Measurements from ENCODE around the gene ATF6. TPM values are rescaled to one million over a fixed set of nuclear protein-coding genes. Genes with fewer than 3 reads are reported as not detected.

ATF6 gene
- total RNA-seq, 1 experiment from 2014 or later: 20.9 TPM

DNA sequence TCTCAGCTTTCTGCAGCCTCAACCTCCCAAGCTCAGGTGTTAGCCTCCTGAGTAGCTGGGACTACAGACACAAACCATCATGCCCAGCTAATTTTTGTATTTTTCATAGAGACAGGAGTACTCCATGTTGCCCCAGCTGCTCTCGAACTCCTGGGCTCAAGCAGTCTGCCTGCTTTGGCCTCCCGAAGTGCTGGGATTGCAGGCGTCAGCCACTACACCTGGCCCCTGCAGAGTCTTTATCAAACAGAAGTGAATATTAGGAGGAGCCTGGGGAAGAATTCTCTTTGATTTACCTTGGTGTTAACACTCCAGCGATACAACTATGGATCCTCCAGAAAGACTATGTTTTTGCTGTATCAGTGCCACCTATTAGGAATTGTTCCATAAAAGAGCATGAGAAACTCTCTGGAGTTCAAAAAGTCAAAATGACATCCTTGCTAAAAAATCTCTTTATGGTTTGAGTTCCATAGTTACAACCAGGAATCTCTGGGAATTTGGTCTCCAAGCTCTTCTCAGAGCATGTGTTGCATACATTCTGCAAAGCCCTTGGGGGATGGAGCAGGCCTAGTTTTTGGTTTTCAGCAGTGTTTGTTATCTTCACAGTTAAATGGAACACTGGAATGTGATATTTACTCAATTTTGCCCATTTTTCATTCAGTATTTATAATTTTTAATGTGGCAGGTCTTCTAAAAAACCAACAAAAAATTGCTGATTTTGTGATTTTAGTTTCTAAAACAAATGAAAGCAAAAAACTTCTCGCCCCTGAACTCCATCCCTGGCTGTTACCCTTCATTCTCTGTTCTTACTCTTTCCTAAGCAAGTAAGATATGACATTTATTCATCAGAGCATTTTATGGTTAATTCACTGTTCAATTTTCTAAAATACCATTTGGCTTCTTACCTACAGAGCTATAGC is 180.2 kb downstream of the ATF6 start:
- H2AFZ ChIP-seq (ENCODE audit: low read depth, low read length, poor library complexity, severe bottlenecking): no peak overlapping the region
- RAD21 ChIA-PET (ENCODE audit: low non-redundant PET in 1 of 2, low total read pairs in 2 of 2, uncharacterized antibody in 2 of 2, unreplicated experiment in 2 of 2): no interaction called here

DNA sequence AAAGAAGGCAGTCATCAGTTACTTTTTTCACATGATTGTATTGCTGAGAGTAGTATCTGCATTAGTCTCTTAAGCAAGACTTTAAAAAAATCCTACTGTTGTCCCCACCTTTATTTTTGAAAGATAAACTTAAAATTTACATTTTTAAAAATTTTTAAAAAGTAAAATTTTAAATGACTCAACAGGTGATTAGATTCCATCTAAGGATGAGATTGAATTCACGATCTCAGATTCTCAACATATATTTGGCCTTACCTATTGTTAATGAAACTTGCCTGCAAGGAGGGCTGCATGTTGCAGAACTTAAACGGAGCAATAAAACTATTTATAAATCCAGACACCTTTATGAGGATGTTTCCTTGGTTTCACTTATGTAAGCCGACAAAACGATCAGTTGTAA is 182.3 kb downstream of the ATF6 start:
- Histone ChIP-seq H3K4me3 (replicated peaks in 1 of 2; ENCODE audit: low read depth in 1 of 2, low read length in 2 of 2) (no peak overlapping the region), H3K9me2 (ENCODE audit: insufficient read depth) (no peaks in the 10 kb centered on the region), H3K4me2 (ENCODE audit: low read length) (no peak overlapping the region), H3K4me1 (ENCODE audit: control insufficient read depth in 1 of 2, insufficient read depth in 2 of 2, low read length in 2 of 2) (no peaks in the 10 kb centered on the region), H4K20me1 (ENCODE audit: insufficient read depth) (no peaks in the 10 kb centered on the region), H3K9me3 (ENCODE audit: control insufficient read depth in 1 of 2, insufficient read depth in 1 of 2, low read depth in 1 of 2, low read length in 2 of 2) (no peaks in the 10 kb centered on the region), H2AFZ (ENCODE audit: low read depth, low read length, poor library complexity, severe bottlenecking) (no peak overlapping the region), H3K9ac (ENCODE audit: low read length) (no peak overlapping the region), H3K27ac (ENCODE audit: low read depth, low read length) (no peak overlapping the region), H3K27me3 (ENCODE audit: insufficient read depth, low read length) (no peaks in the 10 kb centered on the region), H3K36me3 (ENCODE audit: control insufficient read depth in 1 of 2, insufficient read depth in 2 of 2, low read length in 2 of 2) (no peaks in the 10 kb centered on the region), H3K79me2 (ENCODE audit: insufficient read depth, low read length) (no peaks in the 10 kb centered on the region)
- TF ChIP-seq POLR2A (IDR thresholded peaks at IDR 0.05; ENCODE audit: borderline replicate concordance, extremely low read depth, insufficient read depth, insufficient read length): no peak
- TF ChIP-seq ELF1 (IDR thresholded peaks at IDR 0.05; ENCODE audit: borderline replicate concordance, low read depth): no peak
- no peak for TF ChIP-seq EZH2 (IDR thresholded peaks at IDR 0.05)
- no peak for TF ChIP-seq CEBPB (IDR thresholded peaks at IDR 0.05; ENCODE audit: low read depth)
- TF ChIP-seq SP1 (IDR thresholded peaks at IDR 0.05; ENCODE audit: low read depth): no peak
- TF ChIP-seq, protein P1, sequence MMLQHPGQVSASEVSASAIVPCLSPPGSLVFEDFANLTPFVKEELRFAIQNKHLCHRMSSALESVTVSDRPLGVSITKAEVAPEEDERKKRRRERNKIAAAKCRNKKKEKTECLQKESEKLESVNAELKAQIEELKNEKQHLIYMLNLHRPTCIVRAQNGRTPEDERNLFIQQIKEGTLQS (IDR thresholded peaks at IDR 0.05): no peak
- TF ChIP-seq, protein P2, sequence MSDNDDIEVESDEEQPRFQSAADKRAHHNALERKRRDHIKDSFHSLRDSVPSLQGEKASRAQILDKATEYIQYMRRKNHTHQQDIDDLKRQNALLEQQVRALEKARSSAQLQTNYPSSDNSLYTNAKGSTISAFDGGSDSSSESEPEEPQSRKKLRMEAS (IDR thresholded peaks at IDR 0.05): no peak
- no peak for TF ChIP-seq SRF (IDR thresholded peaks at IDR 0.05; ENCODE audit: low read depth)
- no peak for TF ChIP-seq YY1 (IDR thresholded peaks at IDR 0.05; ENCODE audit: extremely low read depth, insufficient replicate concordance, low read depth, low read length)
- DNase-seq (ENCODE audit: low read depth, low spot score) (no peak), ATAC-seq (no peak)
- ChIA-PET CTCF (no interaction called here), POLR2A (no interaction called here), RAD21 (ENCODE audit: low non-redundant PET in 1 of 2, low total read pairs in 2 of 2, uncharacterized antibody in 2 of 2, unreplicated experiment in 2 of 2) (no interaction called here)
- BruUV-seq (replicated peaks): no TSS peak
- intact Hi-C loops (cut with micrococcal nuclease): no loop called here

More for the DNA sequence above, 180.2 kb downstream of the ATF6 start:
- ATAC-seq (no peak), DNase-seq (ENCODE audit: low read depth, low spot score) (no peak)
- H3K4me3 ChIP-seq (replicated peaks in 1 of 2; ENCODE audit: low read depth in 1 of 2, low read length in 2 of 2): no peak overlapping the region
- no peaks in the 10 kb centered on the region for H3K9me2 ChIP-seq (ENCODE audit: insufficient read depth)
- no peaks in the 10 kb centered on the region for H3K79me2 ChIP-seq (ENCODE audit: insufficient read depth, low read length)
- no peak overlapping the region for H3K27ac ChIP-seq (ENCODE audit: low read depth, low read length)
- no peaks in the 10 kb centered on the region for H3K9me3 ChIP-seq (ENCODE audit: control insufficient read depth in 1 of 2, insufficient read depth in 1 of 2, low read depth in 1 of 2, low read length in 2 of 2)
- H3K9ac ChIP-seq (ENCODE audit: low read length): no peak overlapping the region
- H3K4me1 ChIP-seq (ENCODE audit: control insufficient read depth in 1 of 2, insufficient read depth in 2 of 2, low read length in 2 of 2): no peaks in the 10 kb centered on the region
- no peaks in the 10 kb centered on the region for H3K36me3 ChIP-seq (ENCODE audit: control insufficient read depth in 1 of 2, insufficient read depth in 2 of 2, low read length in 2 of 2)
- no peaks in the 10 kb centered on the region for H4K20me1 ChIP-seq (ENCODE audit: insufficient read depth)
- intact Hi-C loops (cut with micrococcal nuclease): no loop called here
- TF ChIP-seq ZNF274 (IDR thresholded peaks at IDR 0.05; ENCODE audit: low read depth, low read length) (no peak), SRF (IDR thresholded peaks at IDR 0.05; ENCODE audit: low read depth) (no peak), EZH2 (IDR thresholded peaks at IDR 0.05) (no peak)
- H3K4me2 ChIP-seq (ENCODE audit: low read length): no peak overlapping the region
- no peaks in the 10 kb centered on the region for H3K27me3 ChIP-seq (ENCODE audit: insufficient read depth, low read length)
- ChIA-PET CTCF (no interaction called here), POLR2A (no interaction called here)
- no TSS peak for BruUV-seq (replicated peaks)

Measured in HCT116 (cell line).